SK-N-SH (cell line): ENCODE results near the gene CGB8. TPM values are rescaled to one million over a fixed set of nuclear protein-coding genes. Genes with fewer than 3 reads are reported as not detected.
A peak's percentile ranks its signal among the peaks of the same experiment; 100 is the strongest.
"Not testable (repeated sequence)": the region's sequence is repeated elsewhere in the genome, so short reads cannot be mapped to it uniquely, and the experiment has no call there.

ENCODE experiments used
- CTCF ChIA-PET: fragments of 300-600, 350-600 bp; formaldehyde crosslinking; extraction: SDS; loops from one replicate; lab custom pipeline; 2021; lab: Yijun Ruan, JAX
- POLR2A ChIA-PET: fragments of 350-600 bp; sonication (Branson Sonifier 250); formaldehyde crosslinking; extraction: SDS; loops from one replicate; lab custom pipeline; 2020; ENCODE audit warnings: antibody characterized with exemption, inconsistent platforms; lab: Yijun Ruan, JAX
- DNase-seq: peaks from one replicate; pipeline ENCODE4 v3.0.0; 2012
- H2AFZ ChIP-seq: fragments of 200-600 bp; sonication (generic); 2 replicates; pipeline ENCODE4 v1.8.1; 2016; ENCODE audit warnings: antibody characterized with exemption, mild to moderate bottlenecking, low read depth
- H3F3A ChIP-seq: fragments of 200-600 bp; sonication (generic); replicated peaks from 2 replicates; pipeline ENCODE3; 2016; ENCODE audit warnings: antibody characterized with exemption, mild to moderate bottlenecking; ENCODE audit not compliant: insufficient read depth
- H3K27ac ChIP-seq, 2 experiments: fragments of 200-500 bp in 1 of 2; fragments of 200-600 bp in 1 of 2; sonication (Bioruptor generic) in 1 of 2; sonication (generic), shearing (Covaris generic) in 1 of 2; 2 replicates each; pipeline versions ENCODE4 v1.5.1 to v1.6.1; 2014 to 2016; ENCODE audit warnings: low read depth in 2 of 2, inconsistent platforms in 1 of 2, low read length in 1 of 2, mild to moderate bottlenecking in 1 of 2, mixed read lengths in 1 of 2
- H3K27me3 ChIP-seq: fragments of 200-600 bp; sonication (generic), shearing (Covaris generic); 2 replicates; pipeline ENCODE4 v1.6.1; 2016; ENCODE audit warnings: mixed run types; ENCODE audit not compliant: insufficient read depth
- H3K36me3 ChIP-seq, 2 experiments: fragments of 200-500 bp in 1 of 2; fragments of 200-600 bp in 1 of 2; sonication (Bioruptor generic) in 1 of 2; sonication (generic) in 1 of 2; replicated peaks in 1 of 2; 2 replicates each; pipeline versions ENCODE3 to v1.5.1; 2014 to 2016; ENCODE audit warnings: low read length in 1 of 2, mild to moderate bottlenecking in 1 of 2; ENCODE audit not compliant: insufficient read depth in 2 of 2, control insufficient read depth in 1 of 2
- H3K4me1 ChIP-seq, 2 experiments: fragments of 200-500 bp in 1 of 2; fragments of 200-600 bp in 1 of 2; sonication (Bioruptor generic) in 1 of 2; sonication (generic), shearing (Covaris generic) in 1 of 2; 2 replicates each; pipeline versions ENCODE4 v1.5.1 to v1.6.1; 2014 to 2016; ENCODE audit warnings: low read depth in 1 of 2, low read length in 1 of 2, mixed run types in 1 of 2; ENCODE audit not compliant: insufficient read depth in 2 of 2, control insufficient read depth in 1 of 2
- H3K4me2 ChIP-seq: fragments of 200-600 bp; sonication (generic), shearing (Covaris generic); 2 replicates; pipeline ENCODE4 v1.6.1; 2017; ENCODE audit warnings: mixed run types
- H3K4me3 ChIP-seq, 2 experiments: fragments of 200-500 bp in 1 of 2; fragments of 200-600 bp in 1 of 2; sonication (Bioruptor generic) in 1 of 2; sonication (generic), shearing (Covaris generic) in 1 of 2; 2 replicates each; pipeline versions ENCODE4 v1.5.1 to v1.8.1; 2014 to 2016; ENCODE audit warnings: low read depth in 2 of 2, inconsistent platforms in 1 of 2, low read length in 1 of 2, mild to moderate bottlenecking in 1 of 2, mixed read lengths in 1 of 2, moderate library complexity in 1 of 2
- H3K79me2 ChIP-seq: fragments of 200-600 bp; sonication (generic); 2 replicates; pipeline ENCODE4 v1.8.1; 2017; ENCODE audit warnings: mild to moderate bottlenecking; ENCODE audit not compliant: insufficient read depth
- H3K9ac ChIP-seq: fragments of 200-600 bp; sonication (generic); 2 replicates; pipeline ENCODE4 v1.6.1; 2017; ENCODE audit warnings: mixed run types
- H3K9me2 ChIP-seq: fragments of 200-600 bp; sonication (generic); 2 replicates; pipeline ENCODE4 v1.6.1; 2017; ENCODE audit warnings: mixed run types
- H3K9me3 ChIP-seq: fragments of 200-600 bp; sonication (generic); 2 replicates; pipeline ENCODE4 v1.6.1; 2017; ENCODE audit warnings: mixed run types, mild to moderate bottlenecking, moderate library complexity
- H4K20me1 ChIP-seq: fragments of 200-600 bp; sonication (generic); 2 replicates; pipeline ENCODE4 v1.6.1; 2017; ENCODE audit warnings: mild to moderate bottlenecking, mixed run types; ENCODE audit not compliant: insufficient read depth
- FOSL2 ChIP-seq: IDR thresholded peaks from 2 replicates; pipeline ENCODE4 v1.4.0; 2012; ENCODE audit warnings: low read depth, mild to moderate bottlenecking, moderate library complexity, borderline replicate concordance
- WGBS: methylation state at CpG from one replicate; pipeline ENCODE4 v1.1.6; 2017; ENCODE audit warnings: low lambda C conversion rate; 5-methylcytosine and 5-hydroxymethylcytosine counted together
- polyA plus RNA-seq, 3 experiments: library from polyadenylated mRNA; depleted of rRNA; stranded (reverse); fragments of >200 nt; gene quantifications; 2 replicates each; pipeline ENCODE4 v1.2.3, GENCODE V29; 2012

Gene CGB8
- polyA plus RNA-seq, 1 of the 3 experiments (the other 2 are of a cell fraction), result 0.13 TPM

- peak; percentile 30; the same call in 1 of the 2 replicates for TF ChIP-seq FOSL2
- H3K36me3 ChIP-seq, H3K79me2 ChIP-seq, DNase-seq, H3K9ac ChIP-seq, H3K27me3 ChIP-seq, H3K9me3 ChIP-seq, H3F3A ChIP-seq, H3K4me3 ChIP-seq, H3K9me2 ChIP-seq, H3K4me1 ChIP-seq, POLR2A ChIA-PET, H4K20me1 ChIP-seq: not testable (repeated sequence)
- 40% methylated on average over 5 of the region's 24 CpGs for WGBS
- Histone ChIP-seq H3K4me2 (peak overlapping the region; percentile 37; the same call in 1 of the 2 replicates), H2AFZ (peak overlapping the region; percentile 46; the same call in 1 of the 2 replicates), H3K27ac (peak overlapping the region in 1 of 2 experiments; percentile 44; a peak in 1 of 4 replicates)
- CTCF ChIA-PET, result interaction anchor here (1.0 kb wide), 1 partner anchor 9 kb away, joined by 3 read pairs; no protein-coding TSS in a partner anchor
Observed at GRCh38 chr19:49050376-49051033, 1.6 kb upstream of the CGB8 start.

GRCh38 chr19:49049834-49050233 lies 923 bp upstream of the CGB8 start:
- 61% methylated on average over 3 of the region's 4 CpGs for WGBS
- H3K27me3 ChIP-seq, H3K9me3 ChIP-seq, H3K4me3 ChIP-seq, CTCF ChIA-PET, H3K36me3 ChIP-seq, H3K27ac ChIP-seq, H4K20me1 ChIP-seq, H3K79me2 ChIP-seq, POLR2A ChIA-PET, H3K9ac ChIP-seq, H3K4me2 ChIP-seq, H3K4me1 ChIP-seq, H3K9me2 ChIP-seq, H2AFZ ChIP-seq, H3F3A ChIP-seq, DNase-seq: not testable (repeated sequence)

- H3K27me3 ChIP-seq, result not testable (repeated sequence)
Observed at GRCh38 chr19:49043548-49043947, 5.4 kb downstream of the CGB8 start, which contains the start of gene CGB5. TSS of gene CGB5 (plus strand) at chr19:49043848. CDS start at chr19:49044210, 362 bp downstream.

GRCh38 chr19:49042666-49043065 lies 6.2 kb downstream of the CGB8 start:
- H3K27me3 ChIP-seq, H3K9ac ChIP-seq, DNase-seq, H3K9me2 ChIP-seq, H3K4me2 ChIP-seq, H3K4me1 ChIP-seq, POLR2A ChIA-PET, H3K4me3 ChIP-seq, H2AFZ ChIP-seq, H3K79me2 ChIP-seq, H4K20me1 ChIP-seq, H3F3A ChIP-seq, H3K36me3 ChIP-seq, H3K27ac ChIP-seq, H3K9me3 ChIP-seq: not testable (repeated sequence)
- CTCF ChIA-PET, result interaction anchor here (0.7 to 1.1 kb wide), 2 partner anchors 156 to 1465 kb away, joined by 3 read pairs; no protein-coding TSS in a partner anchor
- 64% methylated on average over 1 of the region's 4 CpGs for WGBS

More at GRCh38 chr19:49043548-49043947, 5.4 kb downstream of the CGB8 start, which contains the start of gene CGB5:
- H3K9me3 ChIP-seq, H3K27ac ChIP-seq, H3K4me2 ChIP-seq, POLR2A ChIA-PET, H3K36me3 ChIP-seq, CTCF ChIA-PET, H3K9ac ChIP-seq, H3K4me1 ChIP-seq, H4K20me1 ChIP-seq, H3K9me2 ChIP-seq, H3K79me2 ChIP-seq, H2AFZ ChIP-seq, DNase-seq, H3F3A ChIP-seq, H3K4me3 ChIP-seq: not testable (repeated sequence)
- 57% methylated on average over 13 of the region's 15 CpGs for WGBS
